ENCODE data around the gene EXOSC7. TPM values are rescaled to one million over a fixed set of nuclear protein-coding genes. Genes with fewer than 3 reads are reported as not detected.
A peak's percentile ranks its signal among the peaks of the same experiment; 100 is the strongest.

The EXOSC7 gene
- total and polyA plus RNA-seq, 11 donors: 23.8 to 87.3 (median 32.9) TPM

- TF ChIP-seq CTCF (IDR thresholded peaks at IDR 0.05) (no peak), POLR2A (IDR thresholded peaks at IDR 0.05) (no peak)
- H3K36me3 ChIP-seq: no peaks in the 10 kb centered on the region
- no peaks in the 10 kb centered on the region for H3K27me3 ChIP-seq
- intact Hi-C loops (cut with DNase I): loop anchor here in 3 of 10 donors (5.0 to 10.0 kb wide), 5 partner anchors 53 to 443 kb away; no protein-coding TSS in a partner anchor
- ATAC-seq (no peak), DNase-seq (no peak)
- no peak overlapping the region for H3K4me3 ChIP-seq
- peaks cover 0 to 86% (median 9%) of the 10 kb centered on the region in 12 donors for H3K4me1 ChIP-seq
- peak overlapping the region in 1 of 12 donors; percentile 56 for H3K27ac ChIP-seq
- WGBS, 4 donors: 66 to 82% (median 71%) methylated on average over 2 of the region's 2 CpGs
- no peaks in the 10 kb centered on the region for H3K9me3 ChIP-seq
Measured at GRCh38 chr3:45059132-45059531, 83.1 kb downstream of the EXOSC7 start.

GRCh38 chr3:45060165-45060892 lies 84.3 kb downstream of the EXOSC7 start:
- H3K27me3 ChIP-seq: no peaks in the 10 kb centered on the region
- H3K36me3 ChIP-seq: no peaks in the 10 kb centered on the region
- TF ChIP-seq CTCF (IDR thresholded peaks at IDR 0.05) (no peak), POLR2A (IDR thresholded peaks at IDR 0.05) (no peak)
- ATAC-seq (no peak), DNase-seq (no peak)
- no peaks in the 10 kb centered on the region for H3K9me3 ChIP-seq
- H3K27ac ChIP-seq: peak overlapping the region in 1 of 12 donors; percentile 93
- intact Hi-C loops (cut with DNase I): no loop called here
- H3K4me1 ChIP-seq: peaks cover 0 to 83% (median 14%) of the 10 kb centered on the region in 12 donors
- H3K4me3 ChIP-seq: no peak overlapping the region
- 64 to 73% (median 66%) methylated on average over 4 of the region's 4 CpGs for WGBS, 4 donors

Other genes with a start within 250 kb of the EXOSC7 start
- 1 to 10 TPM; 1.8 to 5.5 (median 3.9) TPM for gene ZNF501, start 246.6 kb upstream of the EXOSC7 start, total RNA-seq
- gene ZNF501, start 246.6 kb upstream of the EXOSC7 start, polyA plus RNA-seq: 1 to 10 TPM; 1.1 to 2.9 TPM
- gene KIAA1143, start 214.6 kb upstream of the EXOSC7 start, total RNA-seq: 10 to 100 TPM; 21.9 to 41.7 (median 30.5) TPM
- 10 to 100 TPM; 13.7 to 25.4 TPM for gene KIAA1143, start 214.6 kb upstream of the EXOSC7 start, polyA plus RNA-seq
- gene KIF15, start 214.4 kb upstream of the EXOSC7 start, total RNA-seq: 1 to 10 TPM in 3 of 9 donors, under 1 TPM in 5, not detected in 1; 0.16 to 3.0 (median 0.77) TPM
- gene KIF15, start 214.4 kb upstream of the EXOSC7 start, polyA plus RNA-seq: under 1 TPM; 0.26 to 0.42 TPM
- gene TMEM42, start 114.3 kb upstream of the EXOSC7 start, total RNA-seq: 10 to 100 TPM in 5 of 9 donors, 1 to 10 TPM in 4; 7.3 to 13.0 (median 10.6) TPM
- 10 to 100 TPM in 1 of 2 donors, 1 to 10 TPM in 1; 9.4 to 14.1 TPM for gene TMEM42, start 114.3 kb upstream of the EXOSC7 start, polyA plus RNA-seq
- gene TGM4, start 101.6 kb upstream of the EXOSC7 start, total RNA-seq: under 1 TPM in 1 of 9 donors, not detected in 8; 0.66 TPM
- not detected for gene TGM4, start 101.6 kb upstream of the EXOSC7 start, polyA plus RNA-seq
- gene ZDHHC3, start 70 bp upstream of the EXOSC7 start, total RNA-seq: 10 to 100 TPM; 40.5 to 94.7 (median 52.7) TPM
- gene ZDHHC3, start 70 bp upstream of the EXOSC7 start, polyA plus RNA-seq: 10 to 100 TPM; 17.9 to 54.0 TPM
- 100 to 1,000 TPM in 2 of 9 donors, 10 to 100 TPM in 7; 34.8 to 131 (median 71.3) TPM for gene CLEC3B, start 50.1 kb downstream of the EXOSC7 start, total RNA-seq
- 100 to 1,000 TPM; 114 to 205 TPM for gene CLEC3B, start 50.1 kb downstream of the EXOSC7 start, polyA plus RNA-seq
- gene CDCP1, start 170.1 kb downstream of the EXOSC7 start, total RNA-seq: 1 to 10 TPM in 2 of 9 donors, under 1 TPM in 7; 0.19 to 5.8 (median 0.38) TPM
- gene CDCP1, start 170.1 kb downstream of the EXOSC7 start, polyA plus RNA-seq: 1 to 10 TPM in 1 of 2 donors, under 1 TPM in 1; 0.11 to 1.6 TPM

All from heart left ventricle (tissue), 16 donors.